NCI-H128 (cell line): Measurements from ENCODE around the gene VTI1A.
"Not testable (repeated sequence)": the region's sequence is repeated elsewhere in the genome, so short reads cannot be mapped to it uniquely, and the experiment has no call there.

Experiments
- DNase-seq: peaks from one replicate; lab custom pipeline; 2025; ENCODE audit not compliant: unreplicated experiment; lab: John Stamatoyannopoulos, UW

Gene VTI1A

DNA sequence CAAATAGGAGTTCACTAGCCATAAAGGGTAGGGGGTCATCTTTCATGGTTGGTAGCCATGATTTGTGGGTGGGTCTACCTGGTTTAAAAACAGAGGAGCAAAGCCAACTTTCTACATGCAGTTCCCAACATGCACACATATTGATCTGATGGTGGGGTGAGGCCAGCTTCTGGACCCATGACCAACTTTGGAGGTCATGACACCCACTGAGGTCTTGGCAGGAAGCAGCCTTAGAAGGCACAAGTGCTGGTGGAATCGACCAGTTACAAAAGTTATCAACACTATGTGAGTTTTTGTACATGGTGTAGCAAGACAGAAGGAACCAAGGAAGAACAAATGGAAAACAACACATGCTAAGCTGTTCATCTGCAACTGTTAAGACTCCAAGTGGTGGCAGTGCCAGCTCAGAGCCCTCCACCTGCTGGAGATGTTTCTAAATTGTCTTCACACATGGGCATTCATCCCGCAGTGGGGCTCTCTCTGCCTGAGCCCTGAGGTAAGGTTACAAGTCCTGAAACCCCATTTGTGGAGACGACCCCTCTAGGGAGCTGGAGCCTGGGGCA is 401.9 kb downstream of the VTI1A start:
- no peak for DNase-seq

DNA sequence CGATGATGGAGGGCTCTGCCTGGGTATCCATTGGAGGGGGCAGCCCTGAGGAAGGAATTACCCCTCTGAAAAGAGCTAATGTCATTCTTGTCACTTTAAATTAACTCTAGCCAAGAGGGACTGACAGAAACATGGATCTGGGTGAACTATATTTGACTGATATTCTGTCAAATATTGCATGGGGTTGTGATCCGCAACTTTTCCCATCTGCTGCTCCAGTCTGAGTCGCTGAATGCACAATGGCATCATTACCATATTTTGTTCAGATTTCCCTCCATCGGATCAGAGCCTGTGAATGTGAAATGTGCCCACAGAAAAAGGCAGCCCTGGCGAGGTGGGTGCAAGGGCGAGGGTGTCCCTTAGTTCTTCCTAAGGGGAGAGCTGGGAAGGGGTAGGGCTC is 402.5 kb downstream of the VTI1A start:
- DNase-seq, result no peak

DNA sequence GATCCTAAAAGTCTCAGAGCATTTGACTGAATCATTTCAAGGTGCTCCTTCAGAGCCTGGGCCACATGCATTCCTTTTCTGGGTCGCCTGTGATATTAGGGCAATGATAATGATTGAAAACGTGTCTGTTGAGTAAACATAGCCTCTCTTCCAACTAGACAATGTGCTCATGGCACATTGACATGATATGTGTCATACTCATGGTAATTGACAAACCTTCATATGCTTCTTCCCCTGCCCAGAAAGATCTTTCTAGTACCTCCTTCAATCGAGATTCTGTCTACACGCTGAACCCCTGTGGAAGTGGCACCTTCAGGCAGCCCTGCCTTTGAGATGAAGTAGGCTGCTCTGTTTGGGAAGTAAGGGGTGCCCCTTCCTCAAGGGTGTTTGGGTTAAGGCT is 404.2 kb downstream of the VTI1A start:
- DNase-seq, result no peak

DNA sequence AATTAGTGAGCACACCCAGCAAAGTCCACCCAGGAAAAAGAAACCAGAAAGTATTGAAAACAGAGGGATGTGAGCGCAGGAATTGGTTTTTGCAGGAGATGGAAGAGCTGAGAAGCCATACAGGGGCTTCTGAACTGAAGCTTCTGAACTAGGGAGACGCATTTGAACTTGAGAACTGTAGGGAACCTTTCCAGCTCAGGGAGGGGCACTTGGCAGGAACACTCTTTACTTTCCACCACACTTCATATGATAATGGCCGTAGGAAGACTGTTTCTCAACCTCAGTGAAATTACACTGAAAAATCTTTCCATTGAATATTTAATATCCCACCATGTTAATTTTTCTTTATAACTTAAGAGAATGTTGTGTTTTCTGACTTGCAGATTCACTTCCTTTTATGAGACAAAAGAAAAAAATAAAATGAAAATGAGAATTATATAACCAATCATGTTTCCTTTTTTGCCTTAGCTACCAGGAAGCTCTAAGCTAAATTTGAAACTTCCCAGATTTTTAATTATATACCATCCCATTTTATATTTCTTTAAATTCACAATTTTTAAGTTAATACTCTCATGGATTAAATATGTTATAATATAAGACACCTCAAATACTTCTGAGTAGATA is 404.7 kb downstream of the VTI1A start:
- DNase-seq, result no peak

DNA sequence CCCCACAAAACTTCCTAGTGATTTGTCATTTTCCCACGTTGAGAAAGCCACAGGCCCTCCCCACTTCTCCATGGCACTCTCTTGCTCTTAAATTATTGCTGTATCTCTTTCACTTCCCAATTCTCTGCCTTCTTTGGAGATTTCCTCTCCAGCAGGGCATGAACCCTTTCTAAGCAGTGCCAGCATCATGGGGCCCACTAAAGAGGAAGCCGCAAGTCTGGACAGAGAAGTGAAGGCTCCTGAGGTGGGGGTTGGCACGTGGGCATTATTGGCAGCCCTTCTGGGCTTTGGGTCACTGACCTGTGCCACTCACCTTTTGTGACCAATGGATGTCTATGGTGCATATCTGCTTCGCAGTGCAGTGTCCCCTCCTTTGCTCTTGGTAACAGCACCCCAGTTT is 405.3 kb downstream of the VTI1A start:
- no peak for DNase-seq

DNA sequence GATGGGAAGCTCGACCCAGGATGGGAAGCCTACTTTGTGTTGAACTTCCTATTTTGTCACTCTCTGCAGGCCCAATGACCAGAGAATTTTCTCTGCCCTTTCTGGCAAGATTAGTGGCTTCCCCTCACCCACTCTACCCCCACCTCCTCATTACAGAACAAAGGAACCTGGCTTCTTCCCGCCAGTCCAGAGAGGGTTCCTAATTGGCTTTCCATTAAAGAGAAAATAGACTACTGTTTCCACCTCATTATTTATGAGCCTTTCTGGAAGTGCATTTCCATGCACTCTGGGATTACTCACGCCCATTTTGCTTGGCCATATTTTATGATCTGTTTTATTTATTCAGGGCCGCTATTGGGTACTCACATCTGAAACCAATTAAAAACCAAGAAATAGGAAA is 408.1 kb downstream of the VTI1A start:
- DNase-seq, result no peak

DNA sequence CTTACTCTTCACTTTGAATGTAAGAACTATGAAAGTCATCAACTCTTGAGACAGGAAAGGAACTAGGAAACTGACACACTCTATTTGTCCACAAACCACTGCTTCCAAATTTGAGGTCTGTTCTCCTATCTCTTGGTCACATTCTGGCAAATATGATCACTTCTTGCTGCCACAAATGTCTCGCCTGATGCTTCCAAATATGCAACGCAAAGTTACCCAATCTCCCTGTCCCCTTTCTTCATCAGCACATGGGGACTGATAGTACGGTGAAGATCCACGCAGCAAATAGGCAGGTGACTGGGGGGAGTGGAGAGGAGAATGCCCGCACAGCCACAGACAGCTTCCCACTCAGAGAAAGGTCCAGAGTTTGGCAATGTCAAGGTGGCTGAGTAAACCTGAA is 410.5 kb downstream of the VTI1A start:
- DNase-seq, result no peak

DNA sequence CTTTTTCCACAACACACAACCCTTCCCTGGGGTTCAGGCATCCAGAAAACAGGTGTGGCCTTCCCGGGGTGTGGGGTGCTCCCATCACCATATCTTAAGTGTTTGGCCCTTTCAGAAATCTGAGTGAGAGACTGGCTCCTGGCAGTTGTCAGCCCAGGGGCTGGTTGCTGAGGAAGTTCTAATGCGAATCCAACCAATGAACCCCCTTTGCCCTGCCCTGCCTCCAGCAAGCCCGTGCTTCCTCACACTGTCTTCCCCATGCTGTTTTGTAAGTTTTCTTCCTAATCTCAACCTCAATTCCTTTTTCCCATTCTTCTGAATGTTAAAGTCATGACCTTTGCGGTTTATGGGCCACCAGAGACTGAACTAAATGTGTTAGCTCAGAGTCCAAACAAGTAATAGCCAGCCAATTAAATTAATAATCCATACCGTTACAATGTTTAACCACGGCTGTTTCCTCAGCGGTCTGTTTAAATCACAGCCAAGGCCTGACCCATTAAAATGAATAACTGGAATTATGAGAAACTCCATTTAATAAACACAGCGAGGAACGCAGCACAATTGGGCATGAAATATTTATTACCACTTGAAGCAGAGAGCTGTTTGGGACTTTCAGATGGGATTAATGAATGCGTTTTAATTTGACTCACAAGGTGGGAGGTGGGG is 412.1 kb downstream of the VTI1A start:
- DNase-seq, result no peak

DNA sequence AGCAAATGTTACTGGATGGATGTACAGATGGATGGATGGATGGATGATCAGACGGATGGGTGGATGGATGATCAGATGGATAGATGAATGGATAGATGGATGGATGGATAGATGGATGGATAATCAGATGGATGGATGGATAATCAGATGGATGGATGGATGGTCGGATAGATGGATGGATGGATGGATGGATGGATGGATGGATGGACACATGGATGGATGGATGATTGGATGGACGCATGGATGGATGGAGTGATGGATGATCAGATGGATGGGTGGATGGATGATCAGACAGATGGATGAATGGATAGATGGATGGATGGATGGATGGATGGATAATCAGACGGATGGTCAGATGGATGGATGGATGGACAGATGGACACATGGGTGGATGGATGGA is 412.8 kb downstream of the VTI1A start:
- no peak for DNase-seq

DNA sequence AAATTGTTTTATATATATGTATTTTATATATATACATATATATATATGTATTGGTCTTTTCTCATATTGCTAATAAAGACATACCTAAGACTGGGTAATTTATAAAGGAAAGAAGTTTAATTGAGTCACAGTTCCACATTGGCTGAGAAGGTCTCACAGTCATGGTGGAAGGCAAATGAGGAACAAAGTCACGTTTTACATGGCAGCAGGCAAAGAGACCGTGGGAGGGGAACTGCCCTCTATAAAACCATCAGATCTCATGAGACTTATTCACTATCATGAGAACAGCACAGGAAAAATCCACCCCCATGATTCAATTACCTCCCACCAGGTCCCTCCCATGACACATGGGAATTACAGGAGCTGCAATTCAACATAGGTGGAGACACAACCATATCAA is 416.4 kb downstream of the VTI1A start:
- not testable (repeated sequence) for DNase-seq
